HepG2 (cell line): ENCODE measurements around the gene NAE1. TPM values are rescaled to one million over a fixed set of nuclear protein-coding genes. Genes with fewer than 3 reads are reported as not detected.

Experiments
- ATAC-seq: fragments of 200-7000 bp; cut with Tn5 transposase; 3 replicates; pipeline ENCODE4 v1.9.1; 2020; ENCODE audit warnings: mild to moderate bottlenecking, moderate library complexity
- BruUV-seq: library from RNA; stranded (reverse); fragments of 400-500 nt; replicated peaks from 2 replicates; lab custom pipeline; 2021; lab: Mats Ljungman, UMichigan
- CTCF ChIA-PET: fragments of 300-600 bp; formaldehyde crosslinking; extraction: SDS; loops from one replicate; lab custom pipeline; 2021; ENCODE audit warnings: low total read pairs, inconsistent platforms, low intra/inter-chr PET ratio; lab: Yijun Ruan, JAX
- POLR2A ChIA-PET: fragments of 350-600 bp; sonication (Branson Sonifier 250); formaldehyde crosslinking; loops from one replicate; lab custom pipeline; 2020; ENCODE audit warnings: antibody characterized with exemption, inconsistent platforms; lab: Yijun Ruan, JAX
- DNase-seq: peaks from one replicate; pipeline ENCODE4 v3.0.0-alpha.2; 2015; ENCODE audit warnings: low spot score
- FAIRE-seq: peaks from 3 replicates; lab custom pipeline; 2011; peaks lifted over from hg19 to GRCh38; lab: Jason Lieb, UNC
- H2AFZ ChIP-seq: one replicate; pipeline ENCODE4 v1.6.1; 2011; ENCODE audit warnings: low read length, inconsistent platforms
- H3K27ac ChIP-seq: fragments of 300-600 bp; 3 replicates; pipeline ENCODE4 v1.8.0; 2011; ENCODE audit warnings: mixed run types, mild to moderate bottlenecking, mixed read lengths, low read length, inconsistent platforms; ENCODE audit not compliant: insufficient read depth; ENCODE audit errors: extremely low read length
- H3K27me3 ChIP-seq, 2 experiments: fragments of 200-600 bp in 1 of 2; 2 replicates in 1 of 2; 3 replicates in 1 of 2; pipeline versions ENCODE4 v1.6.0 to v1.8.0; 2011; ENCODE audit warnings: low read length in 2 of 2, mild to moderate bottlenecking in 2 of 2, moderate library complexity in 2 of 2, inconsistent platforms in 1 of 2; ENCODE audit not compliant: insufficient read depth in 2 of 2, control insufficient read depth in 1 of 2
- H3K36me3 ChIP-seq, 2 experiments: fragments of 200-600 bp in 1 of 2; replicated peaks in 1 of 2; 2 replicates in 1 of 2; 3 replicates in 1 of 2; pipeline versions ENCODE4 v1.5.1 to v1.8.0; 2011; ENCODE audit warnings: low read length in 2 of 2, inconsistent platforms in 1 of 2; ENCODE audit not compliant: insufficient read depth in 2 of 2, control insufficient read depth in 1 of 2
- H3K4me1 ChIP-seq: 2 replicates; pipeline ENCODE4 v1.5.1; 2012; ENCODE audit warnings: low read length, inconsistent platforms; ENCODE audit not compliant: insufficient read depth
- H3K4me2 ChIP-seq: 2 replicates; pipeline ENCODE4 v1.6.0; 2011; ENCODE audit warnings: low read depth, low read length, inconsistent platforms
- H3K4me3 ChIP-seq, 3 experiments: fragments of 200-600 bp in 1 of 3; sonication (generic), shearing (Covaris generic) in 1 of 3; replicated peaks in 1 of 3; 2 replicates each; pipeline ENCODE4 v1.5.1; 2011 to 2016; ENCODE audit warnings: low read length in 3 of 3, inconsistent platforms in 2 of 3, low read depth in 2 of 3, mild to moderate bottlenecking in 2 of 3, control low read depth in 1 of 3, mixed read lengths in 1 of 3; ENCODE audit not compliant: insufficient read depth in 1 of 3
- H3K79me2 ChIP-seq: one replicate; pipeline ENCODE4 v1.6.1; 2011; ENCODE audit warnings: low read length, inconsistent platforms; ENCODE audit not compliant: insufficient read depth
- H3K9ac ChIP-seq: 2 replicates; pipeline ENCODE4 v1.6.0; 2011; ENCODE audit warnings: mild to moderate bottlenecking, low read depth, low read length, inconsistent platforms; ENCODE audit not compliant: insufficient read depth
- H3K9me3 ChIP-seq: 2 replicates; pipeline ENCODE4 v1.5.1; 2012; ENCODE audit warnings: mild to moderate bottlenecking, low read length
- H4K20me1 ChIP-seq: 2 replicates; pipeline ENCODE4 v1.6.0; 2011; ENCODE audit warnings: inconsistent platforms, mild to moderate bottlenecking, low read length, moderate library complexity; ENCODE audit not compliant: insufficient read depth
- ATF1 ChIP-seq: IDR thresholded peaks from 2 replicates; pipeline ENCODE4 v1.6.1; 2016; ENCODE audit warnings: mild to moderate bottlenecking, control low read depth
- ETS1 ChIP-seq: sonication (generic); formaldehyde crosslinking; IDR thresholded peaks from 2 replicates; pipeline ENCODE4 v1.4.0; 2020; ENCODE audit warnings: missing genetic modification reagents
- FOXK2 ChIP-seq: fragments of 450-650 bp; IDR thresholded peaks from 2 replicates; pipeline ENCODE4 v1.6.1; 2016
- GTF2F1 ChIP-seq: fragments of 150-350 bp; IDR thresholded peaks from 2 replicates; pipeline ENCODE4 v1.6.1; 2014; ENCODE audit warnings: low read length
- KLF6 ChIP-seq: IDR thresholded peaks from 2 replicates; pipeline ENCODE4 v1.8.0; 2016; ENCODE audit warnings: missing biosample characterization, missing genetic modification reagents
- PBX2 ChIP-seq: IDR thresholded peaks from 2 replicates; pipeline ENCODE4 v1.6.1; 2016; ENCODE audit warnings: control low read depth
- RBM22 ChIP-seq: fragments of 200-400 bp; formaldehyde crosslinking; optimal IDR thresholded peaks from 2 replicates; pipeline ENCODE3; 2017; ENCODE audit warnings: mild to moderate bottlenecking, low read length, moderate library complexity
- SMC3 ChIP-seq: IDR thresholded peaks from 2 replicates; pipeline ENCODE4 v1.6.1; 2011; ENCODE audit warnings: low read length, improper control_type of control experiment
- ZBTB7B ChIP-seq: sonication (generic); formaldehyde crosslinking; IDR thresholded peaks from 2 replicates; pipeline ENCODE4 v1.4.0; 2020; ENCODE audit warnings: missing genetic modification reagents
- ZEB1 ChIP-seq: IDR thresholded peaks from 2 replicates; pipeline ENCODE4 v1.6.1; 2012; ENCODE audit warnings: mild to moderate bottlenecking, low read depth, inconsistent platforms; ENCODE audit not compliant: insufficient replicate concordance
- ZFP41 ChIP-seq: sonication (generic); formaldehyde crosslinking; IDR thresholded peaks from 2 replicates; pipeline ENCODE4 v1.4.0; 2020; ENCODE audit warnings: mild to moderate bottlenecking, missing genetic modification reagents, borderline replicate concordance
- ZGPAT ChIP-seq: IDR thresholded peaks from 2 replicates; pipeline ENCODE4 v1.6.1; 2016; ENCODE audit warnings: mild to moderate bottlenecking
- ZNF121 ChIP-seq: sonication (generic); formaldehyde crosslinking; IDR thresholded peaks from 2 replicates; pipeline ENCODE4 v1.5.0; 2020; ENCODE audit warnings: mild to moderate bottlenecking, missing genetic modification reagents
- ZNF570 ChIP-seq: sonication (generic); formaldehyde crosslinking; IDR thresholded peaks from 2 replicates; pipeline ENCODE4 v1.4.0; 2020; ENCODE audit warnings: mild to moderate bottlenecking, missing genetic modification reagents, borderline replicate concordance
- WGBS: methylation state at CpG from one replicate; pipeline ENCODE4 v1.1.6; 2017; ENCODE audit warnings: low lambda C conversion rate; 5-methylcytosine and 5-hydroxymethylcytosine counted together
- in situ Hi-C: cut with HindIII; loops from 2 replicates; pipeline ENCODE4 v1.10.0; 2017; ENCODE audit warnings: low pct_unique_long_range_greater_than_20kb; ENCODE audit not compliant: extremely low pct_ligation_motif_present
- intact Hi-C: fragments of 100-400 bp; cut with micrococcal nuclease; formaldehyde crosslinking; loops from one replicate; pipeline ENCODE4 v1.10.0; 2022; ENCODE audit not compliant: unreplicated experiment
- polyA plus RNA-seq, 8 experiments: library from polyadenylated mRNA; depleted of rRNA in 3 of 8; stranded (reverse) in 7 of 8; unstranded in 1 of 8; fragments of >200 nt; fragmentation: Illumina TruSeq in 4 of 8; extraction: Trizol in 4 of 8; gene quantifications; 2 replicates each; pipeline versions ENCODE4 v1.2.1 to v1.2.3, GENCODE V29; 2011 to 2016; ENCODE audit warnings: low read depth in 4 of 8, missing spikeins in 1 of 8, mixed read lengths in 1 of 8; ENCODE audit not compliant: insufficient read depth in 1 of 8
- total RNA-seq, 5 experiments: library from RNA; depleted of rRNA; stranded (reverse); fragments of >200 nt; fragmentation: Illumina TruSeq; extraction: Trizol; gene quantifications; 2 replicates each; pipeline ENCODE4 v1.2.3, GENCODE V29; 2016; ENCODE audit warnings: low read depth in 1 of 5

NAE1 gene
- total and polyA plus RNA-seq, 2 of the 13 experiments (the other 11 are each of a cell fraction or from before 2014, with no cell fraction given), result 95.7 to 206 TPM

- DNase-seq, result no peak
- in situ Hi-C loops (loop anchor here (25.0 kb wide), 1 partner anchor 438 kb away; no protein-coding TSS in a partner anchor), intact Hi-C loops (no loop called here)
- FAIRE-seq, result no peak
- Histone ChIP-seq H3K27ac (no peak overlapping the region), H3K4me1 (no peaks in the 10 kb centered on the region), H2AFZ (no peak overlapping the region), H4K20me1 (no peaks in the 10 kb centered on the region), H3K79me2 (no peaks in the 10 kb centered on the region), H3K36me3 (no peaks in the 10 kb centered on the region), H3K4me3 (no peak overlapping the region), H3K4me2 (no peak overlapping the region), H3K9me3 (no peaks in the 10 kb centered on the region), H3K9ac (no peak overlapping the region), H3K27me3 (peaks cover 4 to 57% of the 10 kb centered on the region in 2 experiments; a peak in 4 of 5 replicates)
- CTCF ChIA-PET, result no interaction called here
- TF ChIP-seq ATF1 (CRISPR knock-in tag) (no peak), KLF6 (CRISPR knock-in tag) (no peak), ZNF121 (CRISPR knock-in tag) (0 out of 2 replicates have a peak, but pooled peaks have one; percentile 16), ZNF570 (CRISPR knock-in tag) (no peak)
- WGBS, result 43% methylated on average over 7 of the region's 14 CpGs
- POLR2A ChIA-PET, result interaction anchor here (1.6 kb wide), 1 partner anchor 20 kb away, joined by 4 read pairs; the partner anchor contains the start of gene NAE1
- no TSS peak for BruUV-seq
- ATAC-seq, result no peak
These were observed 19.5 kb upstream of the NAE1 start for GRCh38 chr16:66850115-66850815.

GRCh38 chr16:66849549-66849948 is 18.8 kb upstream of the NAE1 start:
- Histone ChIP-seq H3K4me2 (no peak overlapping the region), H3K36me3 (no peaks in the 10 kb centered on the region), H3K79me2 (no peaks in the 10 kb centered on the region), H3K27me3 (peaks cover 7 to 65% of the 10 kb centered on the region in 2 experiments; a peak in 4 of 5 replicates), H3K4me1 (peaks cover 6% of the 10 kb centered on the region; the same call in 1 of the 2 replicates), H3K27ac (no peak overlapping the region), H3K9me3 (no peaks in the 10 kb centered on the region), H3K9ac (no peak overlapping the region), H2AFZ (no peak overlapping the region), H4K20me1 (no peaks in the 10 kb centered on the region), H3K4me3 (no peak overlapping the region)
- no TSS peak for BruUV-seq
- 8% methylated on average over 4 of the region's 4 CpGs for WGBS
- intact Hi-C loops, result loop anchor here (10.0 kb wide), 1 partner anchor 95 kb away; the partner anchor contains the start of gene DYNC1LI2
- peak; percentile 73 for ATAC-seq
- in situ Hi-C loops, result no loop called here
- ChIA-PET CTCF (no interaction called here), POLR2A (interaction anchor here (1.6 kb wide), 1 partner anchor 19 kb away, joined by 4 read pairs; the partner anchor contains the start of gene NAE1)
- no peak for DNase-seq
- FAIRE-seq, result no peak
- peak; percentile 48; the same call in 1 of the 2 replicates for TF ChIP-seq ZBTB7B (CRISPR knock-in tag)
- peak; percentile 9; the same call in 1 of the 2 replicates for TF ChIP-seq SMC3
- TF ChIP-seq FOXK2, result no peak
- TF ChIP-seq GTF2F1, result no peak
- no peak for TF ChIP-seq ZEB1
- no peak for TF ChIP-seq RBM22
- TF ChIP-seq PBX2 (CRISPR knock-in tag), result no peak
- no peak for TF ChIP-seq ETS1 (CRISPR knock-in tag)
- TF ChIP-seq ZGPAT (CRISPR knock-in tag), result no peak
- TF ChIP-seq ZFP41 (CRISPR knock-in tag), result no peak
